ENCODE measurements around the gene RBM5.

Gene RBM5

DNA sequence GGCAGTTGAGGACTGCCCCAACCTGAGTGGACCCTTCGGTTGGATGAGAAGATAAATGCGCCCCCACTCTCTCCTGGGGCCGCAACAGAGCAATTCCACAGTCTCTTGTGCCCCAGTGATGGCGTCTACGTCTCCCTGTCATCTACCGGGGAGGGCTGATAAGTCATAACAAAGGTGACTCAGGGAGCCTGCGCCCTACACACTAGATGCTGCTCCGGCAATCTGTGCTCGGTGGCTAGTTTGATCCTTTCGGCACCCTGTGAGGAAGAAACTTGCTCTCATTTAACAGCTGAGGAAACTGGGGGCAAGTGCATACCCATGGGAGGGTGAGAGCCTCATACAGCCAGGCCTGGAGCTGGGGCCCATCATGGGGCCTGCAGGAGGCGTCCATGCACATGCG lies 52.3 kb downstream of the RBM5 start:
- no peak for FAIRE-seq

DNA sequence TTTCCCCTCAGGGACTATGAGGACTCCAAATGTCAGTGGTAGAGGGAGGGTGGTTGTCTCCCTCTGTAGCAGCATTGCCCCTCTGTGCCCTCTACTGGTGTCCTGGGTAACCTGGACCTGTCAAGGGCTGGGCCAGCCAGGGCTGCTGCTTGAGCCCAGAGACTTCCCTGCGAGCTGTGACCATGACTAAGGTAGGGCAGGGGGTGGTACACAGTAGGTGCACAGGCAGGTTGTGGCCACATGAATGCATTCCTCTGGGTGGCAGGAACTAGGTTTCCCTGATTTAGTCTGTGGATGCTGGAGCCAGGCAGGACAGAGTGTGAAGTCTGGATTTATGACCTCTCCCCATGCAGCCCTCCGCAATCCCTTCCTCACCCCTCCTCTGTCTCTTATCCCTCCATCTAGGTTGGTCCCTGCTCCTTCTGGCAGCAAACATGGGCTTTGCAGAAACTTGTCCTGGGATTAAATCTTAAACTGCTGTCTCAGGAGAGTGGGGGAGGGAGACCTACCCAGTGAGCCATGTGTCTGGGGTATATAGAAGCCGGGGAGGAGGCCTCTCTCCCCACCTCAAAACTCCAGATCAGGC lies 57.7 kb downstream of the RBM5 start:
- FAIRE-seq = no peak

GRCh38 chr3:50147016-50147415 lies 58.3 kb downstream of the RBM5 start:
- no peak for FAIRE-seq

DNA sequence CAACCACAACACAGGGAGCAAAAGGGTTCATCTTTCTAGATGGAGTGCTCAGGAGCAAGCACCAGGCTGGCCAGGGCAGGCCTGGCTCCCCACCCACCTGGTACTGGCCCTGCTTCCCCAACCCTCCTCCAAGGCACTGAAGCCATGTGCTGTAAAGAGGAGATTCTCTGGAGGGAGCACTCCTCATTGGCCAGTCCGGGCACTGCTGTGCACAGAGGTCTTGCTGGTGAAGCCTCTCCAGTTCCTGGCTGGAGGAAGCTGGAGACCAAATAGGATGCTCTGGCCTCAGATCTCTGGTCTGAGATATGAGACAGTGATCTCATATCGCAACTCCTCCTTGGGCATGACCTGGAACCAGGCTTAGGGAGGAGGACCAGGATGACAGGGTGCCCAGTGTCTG lies 58.7 kb downstream of the RBM5 start:
- FAIRE-seq = no peak

GRCh38 chr3:50147861-50148260 lies 59.1 kb downstream of the RBM5 start:
- FAIRE-seq = no peak

GRCh38 chr3:50150404-50150750 lies 61.7 kb downstream of the RBM5 start:
- FAIRE-seq = no peak

DNA sequence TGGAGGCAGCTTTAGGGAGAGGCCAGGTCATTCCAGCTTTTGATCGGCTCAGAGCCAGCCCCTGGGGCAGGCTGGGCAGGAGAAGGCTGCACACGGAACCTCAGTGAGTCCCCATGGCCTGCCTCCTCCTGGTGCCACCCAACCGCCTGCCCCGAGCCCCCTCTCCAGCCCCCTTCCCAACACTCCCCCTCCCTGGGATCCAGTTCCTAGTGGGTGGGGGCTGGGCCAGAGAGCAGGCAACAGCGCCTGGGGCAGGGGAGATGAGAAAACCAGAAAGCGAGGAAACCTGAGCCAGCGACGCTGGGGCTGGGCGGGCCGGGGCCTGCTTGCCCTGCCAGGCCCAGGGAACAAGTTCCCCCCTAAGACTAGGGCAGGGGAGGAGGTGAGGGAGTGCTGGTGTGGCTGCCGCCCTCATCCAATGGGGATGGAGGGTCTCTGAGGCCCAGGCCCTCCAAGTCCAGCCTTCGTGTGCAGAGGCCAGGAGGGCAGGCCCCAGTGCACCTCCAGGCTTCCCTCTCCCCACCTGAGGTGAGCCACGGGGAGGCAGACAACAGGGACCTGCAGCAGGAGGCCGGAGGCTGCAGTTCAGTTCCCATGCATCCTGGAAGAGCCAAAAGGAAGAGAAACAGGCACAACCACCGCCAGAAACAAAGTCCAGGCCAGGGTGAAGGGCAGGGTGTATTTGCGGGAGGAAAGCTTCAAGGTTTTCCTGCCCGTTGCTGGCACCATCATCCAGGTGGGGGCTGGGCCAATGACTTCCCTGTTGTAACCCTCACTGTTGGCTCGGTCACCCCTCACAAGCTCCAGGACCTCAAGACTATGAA lies 62.4 kb downstream of the RBM5 start:
- FAIRE-seq = no peak

DNA sequence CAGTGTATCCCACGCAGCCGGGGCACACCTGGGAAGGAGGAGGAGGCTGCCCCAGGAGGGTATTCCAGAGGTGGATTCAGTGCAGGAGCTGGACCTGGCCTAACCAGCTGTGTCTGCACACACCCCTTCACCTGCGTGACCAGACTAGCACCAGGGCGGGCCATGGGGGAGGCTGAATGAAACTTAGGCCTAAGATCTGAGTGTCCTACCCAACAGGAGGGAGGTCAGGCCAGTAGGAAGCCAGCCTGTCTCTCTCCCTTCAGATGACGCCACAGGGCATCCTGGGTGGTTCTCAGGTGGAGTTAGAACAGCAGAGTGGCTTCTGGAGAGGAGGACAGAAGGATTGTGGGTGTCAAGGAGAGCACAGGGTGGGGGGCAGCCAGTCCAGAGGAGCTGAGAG lies 63.0 kb downstream of the RBM5 start:
- FAIRE-seq = no peak

DNA sequence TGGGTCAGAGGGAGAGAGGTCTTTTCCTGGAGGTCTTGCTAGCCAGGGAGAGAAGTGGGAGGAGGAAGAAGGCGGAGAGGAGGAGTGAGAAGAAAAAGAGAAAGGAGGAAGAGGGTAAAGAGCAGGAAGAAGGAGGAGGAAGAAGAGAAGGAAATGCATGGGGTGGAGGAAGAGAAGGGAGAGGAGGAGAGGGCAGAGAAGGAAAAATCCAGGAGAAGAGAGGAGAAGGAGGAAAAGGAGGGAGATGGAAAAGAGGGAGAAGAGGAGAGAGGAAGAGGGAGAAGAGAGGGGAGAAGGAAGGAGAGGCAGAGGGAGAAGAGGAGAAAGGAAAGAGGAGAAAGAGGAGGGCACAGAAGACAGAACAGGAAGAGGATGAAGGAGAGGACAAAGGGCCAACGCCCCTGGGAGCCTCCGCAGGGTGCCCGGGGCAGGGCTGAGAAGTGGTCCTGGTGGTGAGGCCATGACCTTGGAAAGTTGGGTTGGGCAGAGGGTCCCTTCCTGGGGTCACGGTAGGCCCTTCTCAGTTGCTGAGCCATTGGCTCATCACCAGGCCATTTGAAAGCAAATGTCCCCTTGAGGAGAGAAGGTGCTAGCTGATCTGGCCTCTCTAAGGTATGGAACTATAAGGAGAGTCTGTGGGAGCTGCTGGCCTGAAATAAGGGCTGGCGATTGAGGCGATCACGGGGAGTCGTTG lies 65.2 kb downstream of the RBM5 start:
- no peak for FAIRE-seq

GRCh38 chr3:50154476-50154839 lies 65.7 kb downstream of the RBM5 start:
- no peak for FAIRE-seq

- FAIRE-seq = no peak
These were observed 66.2 kb downstream of the RBM5 start, which contains the start of gene SEMA3F for GRCh38 chr3:50154840-50155490. SEMA3F (plus strand) TSS chr3:50155324; CDS start chr3:50159623, 4,299 bp downstream.

DNA sequence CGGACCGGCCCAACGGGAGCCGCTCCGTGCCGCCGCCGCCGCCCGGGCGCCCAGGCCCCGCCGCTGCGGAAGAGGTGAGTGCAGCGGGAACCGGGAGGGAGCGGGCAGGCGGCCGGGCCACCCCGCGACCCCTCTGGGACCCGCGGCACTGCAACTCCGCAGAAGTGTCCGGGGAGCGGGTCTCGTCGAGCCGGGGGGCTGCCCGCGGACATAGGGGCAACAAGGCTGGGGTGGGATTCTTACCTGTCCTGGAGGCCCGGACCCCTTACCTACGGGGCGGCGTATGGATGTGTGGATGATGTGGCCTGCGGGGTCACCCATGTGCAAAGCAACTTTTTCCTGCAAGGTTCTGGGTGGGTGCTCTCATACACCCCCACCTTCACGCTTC lies 66.8 kb downstream of the RBM5 start:
- FAIRE-seq = no peak

DNA sequence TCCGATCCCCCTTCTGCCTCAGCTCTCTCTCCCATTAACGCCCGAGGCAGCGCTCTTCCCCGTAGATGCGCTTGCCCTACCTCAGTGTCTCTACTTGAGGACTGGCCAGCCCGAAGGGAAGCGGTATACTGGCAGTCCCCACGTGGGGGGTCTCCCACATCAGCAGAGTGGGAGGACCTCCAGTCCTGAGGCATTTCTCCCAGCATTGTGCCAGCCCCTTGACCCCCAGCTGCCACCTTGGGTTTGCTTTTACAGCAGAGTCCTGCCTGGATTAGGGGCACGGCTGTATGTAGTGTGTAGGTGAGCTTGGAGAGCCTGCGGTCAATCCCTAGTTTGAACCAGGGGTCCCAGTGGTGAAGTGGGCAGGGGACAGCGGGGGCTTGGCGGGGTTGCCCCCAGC lies 67.2 kb downstream of the RBM5 start:
- no peak for FAIRE-seq

DNA sequence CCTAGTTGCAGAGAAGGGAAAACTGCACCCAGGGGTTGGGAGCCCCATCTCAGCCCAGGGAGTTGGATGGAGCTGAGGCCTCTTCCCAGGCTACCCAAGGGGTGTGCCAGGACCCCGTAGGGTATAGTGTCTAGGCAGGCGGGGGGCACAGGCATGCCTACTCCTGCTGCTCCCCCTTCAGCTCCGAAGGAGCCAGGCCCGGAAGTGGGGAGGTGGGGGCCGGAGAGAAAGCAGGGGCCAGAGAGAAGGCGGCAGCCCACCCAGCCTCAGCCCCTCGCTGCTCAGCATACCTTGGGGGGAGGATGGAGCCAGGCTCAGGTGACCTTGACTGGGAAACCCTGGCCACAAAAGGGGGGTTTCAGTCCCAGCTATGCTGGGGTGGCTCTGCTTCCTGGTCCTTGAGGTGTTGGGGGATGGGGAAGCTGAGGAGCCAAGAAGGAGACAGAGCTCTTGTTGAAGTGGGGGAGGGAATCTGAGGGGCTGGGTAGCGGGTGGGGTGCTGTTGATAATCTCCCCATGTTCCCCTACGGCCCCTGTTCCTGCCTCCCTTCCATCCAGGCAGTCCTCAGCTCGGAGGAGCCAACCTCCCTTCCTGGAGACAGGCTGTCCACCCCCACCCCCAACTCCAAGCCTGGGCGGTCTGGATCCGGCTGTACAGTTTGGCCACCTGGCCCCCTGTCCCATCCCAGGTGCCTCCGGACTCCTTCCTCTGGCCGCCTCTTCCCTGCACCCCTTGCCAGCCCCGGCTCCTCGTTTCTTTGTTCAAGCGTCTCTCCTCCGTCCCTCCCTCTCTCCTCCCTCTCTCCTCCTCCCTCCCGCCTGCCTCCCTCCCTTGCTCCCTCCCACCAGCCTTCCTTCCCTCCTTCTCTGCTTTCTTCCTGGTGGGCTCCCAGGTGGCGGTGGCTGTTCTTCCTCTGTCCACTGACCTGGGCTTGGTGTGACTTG lies 68.1 kb downstream of the RBM5 start:
- FAIRE-seq = no peak

DNA sequence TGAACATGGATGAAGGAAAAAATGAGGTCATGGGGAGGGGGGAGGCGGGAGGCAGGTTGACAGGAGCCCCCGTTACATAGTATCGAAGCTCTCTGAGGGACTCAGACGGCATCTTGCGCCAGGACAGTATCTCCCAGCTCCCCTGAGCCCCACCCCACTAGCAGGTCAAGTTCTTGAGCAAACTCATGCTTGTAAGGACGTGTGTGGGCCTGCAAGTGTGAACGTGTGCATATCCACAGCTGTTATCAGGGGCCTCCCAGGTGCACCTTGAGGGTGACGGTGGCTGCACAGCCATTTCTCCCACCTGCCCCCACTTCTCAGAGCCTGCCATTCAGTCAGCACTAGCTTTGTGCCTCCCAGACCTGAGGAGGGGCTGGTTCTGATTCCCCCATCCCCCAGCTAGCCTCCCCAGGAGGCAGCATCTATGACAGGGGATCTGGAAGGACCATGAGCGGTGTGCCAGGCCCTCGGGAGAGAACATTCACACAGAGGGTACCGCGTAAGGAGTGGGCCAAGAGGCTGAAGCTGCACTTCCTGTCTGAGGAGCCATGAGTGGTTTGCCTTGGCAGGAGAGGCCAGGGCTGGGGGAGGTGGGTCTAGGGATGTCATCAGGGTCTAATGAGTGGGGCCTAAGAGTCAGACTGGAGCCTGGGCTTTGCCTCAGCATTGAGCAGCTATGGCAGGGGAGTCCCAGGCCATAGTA lies 69.3 kb downstream of the RBM5 start:
- no peak for FAIRE-seq

DNA sequence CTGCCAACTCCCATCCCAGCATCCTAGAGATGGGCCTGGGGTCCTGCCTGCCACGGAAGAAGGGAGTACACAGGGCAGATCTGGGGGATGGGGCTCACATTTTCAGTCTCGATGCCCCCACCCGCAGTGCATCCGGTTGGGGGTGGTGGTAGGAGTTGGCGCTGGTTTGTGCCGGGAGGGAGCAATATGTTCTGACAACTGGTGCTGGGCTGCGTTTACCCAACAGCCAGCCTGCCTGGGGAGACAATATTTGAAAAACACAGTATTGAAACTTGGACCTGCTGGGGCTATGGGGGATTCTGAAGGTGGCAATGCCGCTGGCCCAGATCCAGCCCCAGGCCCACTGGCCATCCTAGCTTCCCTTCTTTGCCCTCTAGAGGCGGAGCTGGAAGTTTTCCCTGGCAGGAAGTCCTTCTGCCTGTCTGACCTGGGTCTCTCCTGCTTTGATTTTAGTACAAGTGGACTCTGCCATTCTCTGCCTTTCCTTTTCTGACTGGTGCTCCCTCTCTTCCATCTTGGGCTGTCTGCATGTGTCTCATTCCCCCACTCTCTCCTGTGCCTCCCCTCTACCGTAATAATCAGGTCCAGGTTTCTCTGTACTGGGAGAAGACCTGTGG lies 69.9 kb downstream of the RBM5 start:
- no peak for FAIRE-seq

DNA sequence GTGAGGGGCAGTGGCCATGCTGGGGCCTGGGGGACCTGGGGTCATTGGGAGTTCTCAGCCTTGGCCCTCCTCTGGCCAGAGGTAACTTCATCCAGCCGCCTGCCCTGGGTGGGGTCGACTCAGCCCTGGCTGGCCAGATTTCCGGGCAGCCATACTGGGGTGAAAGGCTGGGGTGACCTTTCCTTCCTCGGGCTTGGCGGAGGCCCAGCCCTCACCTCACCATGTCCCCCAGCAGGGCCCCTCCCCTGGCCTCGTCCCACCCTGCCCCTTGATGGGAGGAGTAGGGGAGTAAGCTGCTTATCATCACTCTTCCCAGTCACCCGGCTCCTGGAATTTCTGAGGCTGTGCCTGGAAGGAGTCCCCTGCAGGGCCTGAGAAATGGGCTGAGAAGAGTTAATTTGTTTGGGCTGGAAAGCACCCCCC lies 71.9 kb downstream of the RBM5 start:
- no peak for FAIRE-seq

GRCh38 chr3:50161320-50161719 lies 72.6 kb downstream of the RBM5 start:
- FAIRE-seq = no peak

DNA sequence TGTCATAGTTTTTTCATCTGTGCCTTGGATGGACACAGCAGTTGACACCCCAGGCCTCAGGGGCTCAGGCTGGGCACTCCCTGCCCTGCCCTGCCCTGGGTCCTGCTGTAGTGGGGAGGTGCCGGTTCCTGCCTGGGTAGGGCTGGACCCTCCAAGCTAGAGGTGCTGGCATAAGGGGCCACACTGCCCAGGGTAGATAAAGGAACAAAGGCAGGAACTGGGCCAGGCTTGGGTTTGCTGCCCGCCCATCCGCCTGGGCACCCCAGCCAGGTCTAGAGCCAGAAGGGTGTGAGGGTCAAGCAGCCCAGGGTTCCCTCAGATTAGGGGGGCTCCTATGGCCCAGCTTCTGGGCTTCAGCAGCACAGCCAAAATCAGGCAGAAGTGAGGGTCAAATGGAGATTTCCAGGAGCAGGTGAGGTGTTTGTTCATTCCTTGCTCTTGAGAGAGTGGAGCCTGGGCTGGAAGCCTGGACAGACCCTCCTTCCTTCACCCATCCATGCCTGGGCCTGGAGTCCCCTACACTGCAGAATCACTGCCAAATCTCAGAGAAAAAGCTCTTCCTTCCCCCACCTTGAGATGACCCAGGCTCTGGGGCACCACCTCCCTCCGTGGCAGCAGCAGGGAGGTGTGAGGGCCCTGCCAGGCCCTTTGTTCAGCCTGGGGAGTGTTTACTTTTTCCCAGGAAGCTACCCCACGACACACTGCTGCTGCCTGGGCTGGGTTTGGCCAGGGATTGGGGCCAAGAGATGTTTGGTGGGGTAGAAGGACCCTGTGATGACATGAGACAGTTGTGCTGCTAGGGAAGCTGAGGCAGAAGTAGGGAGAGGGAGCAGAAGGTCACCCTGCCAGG lies 73.5 kb downstream of the RBM5 start:
- FAIRE-seq = no peak

Data from A204.1 (cell line).